NCI-H146 treated with DMSO at 0.1 percent for 48 hours (cell line): ENCODE measurements around the gene SF3B6.
"Not testable (repeated sequence)": the region's sequence is repeated elsewhere in the genome, so short reads cannot be mapped to it uniquely, and the experiment has no call there.

Source experiments
- DNase-seq: peaks from one replicate; lab custom pipeline; 2025; ENCODE audit not compliant: unreplicated experiment; lab: John Stamatoyannopoulos, UW

Gene SF3B6

GRCh38 chr2:24052951-24053350 lies 23.2 kb downstream of the SF3B6 start:
- DNase-seq, result no peak

GRCh38 chr2:24051833-24052232 lies 24.3 kb downstream of the SF3B6 start:
- DNase-seq, result no peak

- DNase-seq, result no peak
These were observed 25.8 kb downstream of the SF3B6 start for GRCh38 chr2:24050041-24050979.

- DNase-seq, result peak; percentile 79
These were observed 26.6 kb downstream of the SF3B6 start, which contains the start of gene FKBP1B for GRCh38 chr2:24049485-24050021. Gene FKBP1B (plus strand): TSS chr2:24049741. CDS start chr2:24049850, 109 bp downstream.

GRCh38 chr2:24048769-24049484 lies 27.2 kb downstream of the SF3B6 start:
- DNase-seq, result peak; percentile 41

GRCh38 chr2:24047703-24048033 lies 28.5 kb downstream of the SF3B6 start:
- no peak for DNase-seq

GRCh38 chr2:24046930-24047702 lies 29.0 kb downstream of the SF3B6 start, which contains the start of gene WDCP:
Gene WDCP (minus strand): TSS chr2:24047391. CDS start chr2:24039494, 7,897 bp downstream.
- DNase-seq, result peak; percentile 98

GRCh38 chr2:24046599-24046929 lies 29.6 kb downstream of the SF3B6 start:
- no peak for DNase-seq

GRCh38 chr2:24045511-24046508 lies 30.3 kb downstream of the SF3B6 start:
- DNase-seq, result no peak

- DNase-seq, result not testable (repeated sequence)
These were observed 33.0 kb downstream of the SF3B6 start for GRCh38 chr2:24043133-24043532.

- DNase-seq, result no peak
These were observed 35.6 kb downstream of the SF3B6 start for GRCh38 chr2:24040511-24040910.

- no peak for DNase-seq
These were observed 37.2 kb downstream of the SF3B6 start for GRCh38 chr2:24038786-24039499.

GRCh38 chr2:24026233-24026632 lies 49.9 kb downstream of the SF3B6 start:
- no peak for DNase-seq

GRCh38 chr2:24024996-24025663 lies 51.0 kb downstream of the SF3B6 start:
- no peak for DNase-seq

GRCh38 chr2:24024018-24024417 lies 52.1 kb downstream of the SF3B6 start:
- no peak for DNase-seq

GRCh38 chr2:24022975-24023575 lies 53.1 kb downstream of the SF3B6 start:
- DNase-seq, result no peak

GRCh38 chr2:24022324-24022974 lies 53.7 kb downstream of the SF3B6 start:
- no peak for DNase-seq
